RKO (cell line): ENCODE measurements around the gene EMP1.

Experiments used
- DNase-seq: peaks from one replicate; pipeline ENCODE4 v3.0.0-alpha.2; 2016; ENCODE audit warnings: low spot score

The EMP1 gene

GRCh38 chr12:13196130-13196921 is at the start of gene EMP1:
Gene EMP1, plus strand, starts transcription at chr12:13196726. Its CDS starts 14,785 bp downstream, at chr12:13211511.
- DNase-seq: peak; percentile 98

GRCh38 chr12:13147688-13148484 is 48.6 kb upstream of the EMP1 start:
- DNase-seq: no peak

GRCh38 chr12:13148485-13148847 is 48.1 kb upstream of the EMP1 start:
- DNase-seq: no peak

GRCh38 chr12:13149411-13149810 is 47.1 kb upstream of the EMP1 start:
- DNase-seq: no peak

GRCh38 chr12:13152281-13152680 is 44.2 kb upstream of the EMP1 start:
- no peak for DNase-seq

GRCh38 chr12:13152756-13153155 is 43.8 kb upstream of the EMP1 start:
- no peak for DNase-seq

- no peak for DNase-seq
Observed at GRCh38 chr12:13153180-13153579, 43.3 kb upstream of the EMP1 start.

- no peak for DNase-seq
Observed at GRCh38 chr12:13154027-13154538, 42.4 kb upstream of the EMP1 start.

- no peak for DNase-seq
Observed at GRCh38 chr12:13154831-13155230, 41.7 kb upstream of the EMP1 start.

GRCh38 chr12:13156277-13156676 is 40.2 kb upstream of the EMP1 start:
- no peak for DNase-seq

- peak; percentile 27 for DNase-seq
Observed at GRCh38 chr12:13161172-13161571, 35.4 kb upstream of the EMP1 start.

GRCh38 chr12:13162904-13163303 is 33.6 kb upstream of the EMP1 start:
- DNase-seq: no peak

GRCh38 chr12:13163868-13164635 is 32.5 kb upstream of the EMP1 start:
- no peak for DNase-seq

- no peak for DNase-seq
Observed at GRCh38 chr12:13164921-13165616, 31.5 kb upstream of the EMP1 start.

GRCh38 chr12:13165617-13166041 is 30.9 kb upstream of the EMP1 start:
- DNase-seq: peak; percentile 55

- no peak for DNase-seq
Observed at GRCh38 chr12:13167226-13167625, 29.3 kb upstream of the EMP1 start.

GRCh38 chr12:13167906-13168305 is 28.6 kb upstream of the EMP1 start:
- DNase-seq: no peak

- DNase-seq: no peak
Observed at GRCh38 chr12:13169272-13169671, 27.3 kb upstream of the EMP1 start.

GRCh38 chr12:13170892-13171490 is 25.5 kb upstream of the EMP1 start:
- no peak for DNase-seq

GRCh38 chr12:13171921-13172859 is 24.3 kb upstream of the EMP1 start:
- no peak for DNase-seq
